HepG2 (cell line): ENCODE data around the gene PEAK1. TPM values are rescaled to one million over a fixed set of nuclear protein-coding genes. Genes with fewer than 3 reads are reported as not detected.

Experiments used
- CBX2 ChIP-seq, 2 experiments: fragments of 200-600 bp in 1 of 2; sonication (generic); formaldehyde crosslinking in 1 of 2; IDR thresholded peaks; 2 replicates each; pipeline versions ENCODE4 v1.7.0 to v1.8.1; 2018 to 2022; ENCODE audit warnings: low read depth in 2 of 2, low read length in 1 of 2, mild to moderate bottlenecking in 1 of 2, missing genetic modification reagents in 1 of 2
- CCAR2 ChIP-seq: fragments of 200-400 bp; formaldehyde crosslinking; optimal IDR thresholded peaks from 2 replicates; pipeline ENCODE3; 2018; ENCODE audit warnings: low read depth, mild to moderate bottlenecking, low read length, moderate library complexity
- HDAC1 ChIP-seq: sonication (generic); formaldehyde crosslinking; IDR thresholded peaks from 2 replicates; pipeline ENCODE4 v1.5.1; 2020; ENCODE audit warnings: mild to moderate bottlenecking, missing genetic modification reagents
- MBD4 ChIP-seq: IDR thresholded peaks from 2 replicates; pipeline ENCODE4 v1.6.1; 2012; ENCODE audit warnings: low read length, inconsistent platforms, borderline replicate concordance
- NONO ChIP-seq, 2 experiments: fragments of 450-650 bp in 1 of 2; sonication (generic) in 1 of 2; formaldehyde crosslinking in 1 of 2; IDR thresholded peaks in 1 of 2; conservative IDR thresholded peaks in 1 of 2; 2 replicates each; pipeline versions ENCODE4 v1.6.1 to v1.8.0; 2017 to 2022; ENCODE audit warnings: mild to moderate bottlenecking in 1 of 2, missing genetic modification reagents in 1 of 2, moderate library complexity in 1 of 2
- SALL1 ChIP-seq: sonication (generic); formaldehyde crosslinking; IDR thresholded peaks from 2 replicates; pipeline ENCODE4 v1.8.0; 2022; ENCODE audit warnings: mild to moderate bottlenecking, missing genetic modification reagents
- SP2 ChIP-seq: sonication (generic); formaldehyde crosslinking; IDR thresholded peaks from 2 replicates; pipeline ENCODE4 v1.5.1; 2020; ENCODE audit warnings: mild to moderate bottlenecking, missing genetic modification reagents
- ZFX ChIP-seq: sonication (generic); formaldehyde crosslinking; IDR thresholded peaks from 2 replicates; pipeline ENCODE4 v1.4.0; 2020; ENCODE audit warnings: mild to moderate bottlenecking, low read depth, missing genetic modification reagents, moderate library complexity
- ZIK1 ChIP-seq: sonication (generic); formaldehyde crosslinking; IDR thresholded peaks from 2 replicates; pipeline ENCODE4 v1.5.0; 2020; ENCODE audit warnings: mild to moderate bottlenecking, low read depth, missing genetic modification reagents, borderline replicate concordance
- ZNF121 ChIP-seq: sonication (generic); formaldehyde crosslinking; IDR thresholded peaks from 2 replicates; pipeline ENCODE4 v1.5.0; 2020; ENCODE audit warnings: mild to moderate bottlenecking, missing genetic modification reagents
- ZNF160 ChIP-seq: sonication (generic); formaldehyde crosslinking; IDR thresholded peaks from 2 replicates; pipeline ENCODE4 v1.8.0; 2022; ENCODE audit warnings: mild to moderate bottlenecking, inconsistent platforms, missing genetic modification reagents
- ZNF451 ChIP-seq: sonication (generic); formaldehyde crosslinking; IDR thresholded peaks from 2 replicates; pipeline ENCODE4 v1.5.0; 2020; ENCODE audit warnings: mild to moderate bottlenecking, missing genetic modification reagents
- ZSCAN25 ChIP-seq: sonication (generic); formaldehyde crosslinking; IDR thresholded peaks from 2 replicates; pipeline ENCODE4 v1.8.0; 2022; ENCODE audit warnings: mild to moderate bottlenecking, missing genetic modification reagents
- polyA plus RNA-seq, 8 experiments: library from polyadenylated mRNA; depleted of rRNA in 3 of 8; stranded (reverse) in 7 of 8; unstranded in 1 of 8; fragments of >200 nt; fragmentation: Illumina TruSeq in 4 of 8; extraction: Trizol in 4 of 8; gene quantifications; 2 replicates each; pipeline versions ENCODE4 v1.2.1 to v1.2.3, GENCODE V29; 2011 to 2016; ENCODE audit warnings: low read depth in 4 of 8, missing spikeins in 1 of 8, mixed read lengths in 1 of 8; ENCODE audit not compliant: insufficient read depth in 1 of 8
- total RNA-seq, 5 experiments: library from RNA; depleted of rRNA; stranded (reverse); fragments of >200 nt; fragmentation: Illumina TruSeq; extraction: Trizol; gene quantifications; 2 replicates each; pipeline ENCODE4 v1.2.3, GENCODE V29; 2016; ENCODE audit warnings: low read depth in 1 of 5
- TF ChIP-seq, protein P1 (sequence below), 2 experiments: sonication (generic) in 1 of 2; formaldehyde crosslinking in 1 of 2; IDR thresholded peaks; 2 replicates each; pipeline versions ENCODE4 v1.4.0 to v1.6.1; 2018 to 2020; ENCODE audit warnings: missing genetic modification reagents in 2 of 2, borderline replicate concordance in 1 of 2, low read depth in 1 of 2, mild to moderate bottlenecking in 1 of 2, missing biosample characterization in 1 of 2
- TF ChIP-seq, protein P2 (sequence below): IDR thresholded peaks from 2 replicates; pipeline ENCODE4 v1.6.1; 2016; ENCODE audit warnings: control low read depth
- TF ChIP-seq, protein P3 (sequence below): sonication (generic); formaldehyde crosslinking; IDR thresholded peaks from 2 replicates; pipeline ENCODE4 v1.5.0; 2020; ENCODE audit warnings: mild to moderate bottlenecking, missing genetic modification reagents, borderline replicate concordance
- TF ChIP-seq, protein P4 (sequence below): IDR thresholded peaks from 2 replicates; pipeline ENCODE4 v1.6.1; 2016
- TF ChIP-seq, protein P5 (sequence below): sonication (generic); formaldehyde crosslinking; IDR thresholded peaks from 2 replicates; pipeline ENCODE4 v1.4.0; 2020; ENCODE audit warnings: missing genetic modification reagents

PEAK1 gene
- total and polyA plus RNA-seq, 2 of the 13 experiments (the other 11 are each of a cell fraction or from before 2014, with no cell fraction given): 6.0 to 6.6 TPM

DNA sequence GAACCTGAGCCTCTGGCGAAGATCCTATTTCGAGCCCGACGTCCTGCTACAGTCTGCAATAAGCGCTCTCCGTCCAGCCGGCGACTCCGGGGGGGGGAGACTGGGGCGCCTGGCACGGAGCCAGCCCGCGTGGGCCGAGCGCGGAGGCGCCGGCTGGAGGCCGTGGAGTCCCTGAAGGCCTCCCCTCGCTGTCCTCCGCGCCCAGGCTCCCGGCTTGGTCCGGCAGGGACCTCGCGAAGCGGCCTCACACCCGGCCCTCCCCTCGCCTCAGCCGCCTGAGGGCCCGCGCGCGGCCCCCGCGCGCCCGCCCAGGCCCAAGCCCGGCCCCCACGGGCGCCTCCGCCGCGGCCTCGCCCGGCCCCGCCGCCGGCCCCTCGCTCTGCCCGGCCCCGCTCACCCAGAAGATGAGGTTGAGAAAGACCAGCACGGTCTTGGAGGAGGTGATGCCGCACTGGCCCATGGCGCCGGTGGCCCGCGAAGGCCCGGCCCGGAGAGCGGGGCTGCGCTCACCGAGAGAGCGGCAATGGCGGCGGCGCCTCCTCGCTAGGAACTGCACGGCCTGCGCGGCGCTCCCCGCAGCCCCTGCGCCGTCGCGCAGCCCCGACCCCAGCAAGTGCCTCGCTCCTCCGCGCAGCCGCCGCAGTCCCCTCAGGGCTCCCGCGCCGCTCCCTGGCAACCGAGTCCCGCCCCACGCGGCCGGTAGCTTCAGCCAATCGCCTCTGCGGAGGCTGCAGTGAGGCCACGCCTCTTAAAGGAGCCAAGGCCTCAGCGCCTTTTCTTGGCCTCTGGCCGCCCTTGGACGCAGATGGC, 349.2 kb downstream of the PEAK1 start, which contains the start of gene TSPAN3 (continued):
- TF ChIP-seq, protein P1, sequence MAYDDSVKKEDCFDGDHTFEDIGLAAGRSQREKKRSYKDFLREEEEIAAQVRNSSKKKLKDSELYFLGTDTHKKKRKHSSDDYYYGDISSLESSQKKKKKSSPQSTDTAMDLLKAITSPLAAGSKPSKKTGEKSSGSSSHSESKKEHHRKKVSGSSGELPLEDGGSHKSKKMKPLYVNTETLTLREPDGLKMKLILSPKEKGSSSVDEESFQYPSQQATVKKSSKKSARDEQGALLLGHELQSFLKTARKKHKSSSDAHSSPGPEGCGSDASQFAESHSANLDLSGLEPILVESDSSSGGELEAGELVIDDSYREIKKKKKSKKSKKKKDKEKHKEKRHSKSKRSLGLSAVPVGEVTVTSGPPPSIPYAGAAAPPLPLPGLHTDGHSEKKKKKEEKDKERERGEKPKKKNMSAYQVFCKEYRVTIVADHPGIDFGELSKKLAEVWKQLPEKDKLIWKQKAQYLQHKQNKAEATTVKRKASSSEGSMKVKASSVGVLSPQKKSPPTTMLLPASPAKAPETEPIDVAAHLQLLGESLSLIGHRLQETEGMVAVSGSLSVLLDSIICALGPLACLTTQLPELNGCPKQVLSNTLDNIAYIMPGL (CRISPR knock-in tag; IDR thresholded peaks at IDR 0.05; ENCODE audit: borderline replicate concordance in 1 of 2, low read depth in 1 of 2): peak; percentile 22 to 64; a peak in 2 of 4 replicates
- TF ChIP-seq, protein P2, sequence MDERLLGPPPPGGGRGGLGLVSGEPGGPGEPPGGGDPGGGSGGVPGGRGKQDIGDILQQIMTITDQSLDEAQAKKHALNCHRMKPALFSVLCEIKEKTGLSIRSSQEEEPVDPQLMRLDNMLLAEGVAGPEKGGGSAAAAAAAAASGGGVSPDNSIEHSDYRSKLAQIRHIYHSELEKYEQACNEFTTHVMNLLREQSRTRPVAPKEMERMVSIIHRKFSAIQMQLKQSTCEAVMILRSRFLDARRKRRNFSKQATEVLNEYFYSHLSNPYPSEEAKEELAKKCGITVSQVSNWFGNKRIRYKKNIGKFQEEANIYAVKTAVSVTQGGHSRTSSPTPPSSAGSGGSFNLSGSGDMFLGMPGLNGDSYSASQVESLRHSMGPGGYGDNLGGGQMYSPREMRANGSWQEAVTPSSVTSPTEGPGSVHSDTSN (CRISPR knock-in tag): no peak
- TF ChIP-seq CCAR2 (no peak), ZNF451 (no peak), CBX2 (IDR thresholded peaks at IDR 0.05; ENCODE audit: low read depth, low read length) (no peak), CBX2 (CRISPR knock-in tag; IDR thresholded peaks at IDR 0.05; ENCODE audit: low read depth) (no peak), HDAC1 (CRISPR knock-in tag) (peak; percentile 48; the same call in 1 of the 2 replicates), ZNF121 (CRISPR knock-in tag) (0 out of 2 replicates have a peak, but pooled peaks have one; percentile 9), MBD4 (no peak), SALL1 (CRISPR knock-in tag) (peak; percentile 76), ZNF160 (CRISPR knock-in tag) (peak; percentile 27; the same call in 1 of the 2 replicates), ZSCAN25 (CRISPR knock-in tag) (no peak), NONO (IDR thresholded peaks at IDR 0.05) (no peak), NONO (CRISPR knock-in tag; conservative IDR thresholded peaks at IDR 0.05) (no peak; the same call in 1 of the 2 replicates), SP2 (CRISPR knock-in tag) (peak; percentile 75), ZFX (CRISPR knock-in tag) (peak; percentile 93), ZIK1 (0 out of 2 replicates have a peak, but pooled peaks have one; percentile 40)
- TF ChIP-seq, protein P3, sequence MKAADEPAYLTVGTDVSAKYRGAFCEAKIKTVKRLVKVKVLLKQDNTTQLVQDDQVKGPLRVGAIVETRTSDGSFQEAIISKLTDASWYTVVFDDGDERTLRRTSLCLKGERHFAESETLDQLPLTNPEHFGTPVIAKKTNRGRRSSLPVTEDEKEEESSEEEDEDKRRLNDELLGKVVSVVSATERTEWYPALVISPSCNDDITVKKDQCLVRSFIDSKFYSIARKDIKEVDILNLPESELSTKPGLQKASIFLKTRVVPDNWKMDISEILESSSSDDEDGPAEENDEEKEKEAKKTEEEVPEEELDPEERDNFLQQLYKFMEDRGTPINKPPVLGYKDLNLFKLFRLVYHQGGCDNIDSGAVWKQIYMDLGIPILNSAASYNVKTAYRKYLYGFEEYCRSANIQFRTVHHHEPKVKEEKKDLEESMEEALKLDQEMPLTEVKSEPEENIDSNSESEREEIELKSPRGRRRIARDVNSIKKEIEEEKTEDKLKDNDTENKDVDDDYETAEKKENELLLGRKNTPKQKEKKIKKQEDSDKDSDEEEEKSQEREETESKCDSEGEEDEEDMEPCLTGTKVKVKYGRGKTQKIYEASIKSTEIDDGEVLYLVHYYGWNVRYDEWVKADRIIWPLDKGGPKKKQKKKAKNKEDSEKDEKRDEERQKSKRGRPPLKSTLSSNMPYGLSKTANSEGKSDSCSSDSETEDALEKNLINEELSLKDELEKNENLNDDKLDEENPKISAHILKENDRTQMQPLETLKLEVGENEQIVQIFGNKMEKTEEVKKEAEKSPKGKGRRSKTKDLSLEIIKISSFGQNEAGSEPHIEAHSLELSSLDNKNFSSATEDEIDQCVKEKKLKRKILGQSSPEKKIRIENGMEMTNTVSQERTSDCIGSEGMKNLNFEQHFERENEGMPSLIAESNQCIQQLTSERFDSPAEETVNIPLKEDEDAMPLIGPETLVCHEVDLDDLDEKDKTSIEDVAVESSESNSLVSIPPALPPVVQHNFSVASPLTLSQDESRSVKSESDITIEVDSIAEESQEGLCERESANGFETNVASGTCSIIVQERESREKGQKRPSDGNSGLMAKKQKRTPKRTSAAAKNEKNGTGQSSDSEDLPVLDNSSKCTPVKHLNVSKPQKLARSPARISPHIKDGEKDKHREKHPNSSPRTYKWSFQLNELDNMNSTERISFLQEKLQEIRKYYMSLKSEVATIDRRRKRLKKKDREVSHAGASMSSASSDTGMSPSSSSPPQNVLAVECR: peak; percentile 70; the same call in 1 of the 2 replicates
- TF ChIP-seq, protein P4, sequence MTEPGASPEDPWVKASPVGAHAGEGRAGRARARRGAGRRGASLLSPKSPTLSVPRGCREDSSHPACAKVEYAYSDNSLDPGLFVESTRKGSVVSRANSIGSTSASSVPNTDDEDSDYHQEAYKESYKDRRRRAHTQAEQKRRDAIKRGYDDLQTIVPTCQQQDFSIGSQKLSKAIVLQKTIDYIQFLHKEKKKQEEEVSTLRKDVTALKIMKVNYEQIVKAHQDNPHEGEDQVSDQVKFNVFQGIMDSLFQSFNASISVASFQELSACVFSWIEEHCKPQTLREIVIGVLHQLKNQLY (CRISPR knock-in tag): no peak; the same call in 1 of the 2 replicates
- TF ChIP-seq, protein P5, sequence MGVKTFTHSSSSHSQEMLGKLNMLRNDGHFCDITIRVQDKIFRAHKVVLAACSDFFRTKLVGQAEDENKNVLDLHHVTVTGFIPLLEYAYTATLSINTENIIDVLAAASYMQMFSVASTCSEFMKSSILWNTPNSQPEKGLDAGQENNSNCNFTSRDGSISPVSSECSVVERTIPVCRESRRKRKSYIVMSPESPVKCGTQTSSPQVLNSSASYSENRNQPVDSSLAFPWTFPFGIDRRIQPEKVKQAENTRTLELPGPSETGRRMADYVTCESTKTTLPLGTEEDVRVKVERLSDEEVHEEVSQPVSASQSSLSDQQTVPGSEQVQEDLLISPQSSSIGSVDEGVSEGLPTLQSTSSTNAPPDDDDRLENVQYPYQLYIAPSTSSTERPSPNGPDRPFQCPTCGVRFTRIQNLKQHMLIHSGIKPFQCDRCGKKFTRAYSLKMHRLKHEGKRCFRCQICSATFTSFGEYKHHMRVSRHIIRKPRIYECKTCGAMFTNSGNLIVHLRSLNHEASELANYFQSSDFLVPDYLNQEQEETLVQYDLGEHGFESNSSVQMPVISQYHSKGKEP: no peak
